Fibroblast of mammary gland (primary cell): Measurements from ENCODE around the gene CEP85.

Experiments
- DNase-seq: peaks from one replicate; pipeline ENCODE4 v3.0.0-alpha.2; 2010; ENCODE audit warnings: low read depth
- H3K4me3 ChIP-seq: 2 replicates; pipeline ENCODE4 v1.5.1; 2011; ENCODE audit warnings: low read depth, mild to moderate bottlenecking, low read length, moderate library complexity; ENCODE audit not compliant: control insufficient read depth
- TF ChIP-seq, protein P1 (sequence below): conservative IDR thresholded peaks from 2 replicates; pipeline ENCODE4 v1.5.1; 2011; ENCODE audit warnings: low read depth, low read length, inconsistent platforms; ENCODE audit not compliant: control insufficient read depth, insufficient read depth

The CEP85 gene

DNA sequence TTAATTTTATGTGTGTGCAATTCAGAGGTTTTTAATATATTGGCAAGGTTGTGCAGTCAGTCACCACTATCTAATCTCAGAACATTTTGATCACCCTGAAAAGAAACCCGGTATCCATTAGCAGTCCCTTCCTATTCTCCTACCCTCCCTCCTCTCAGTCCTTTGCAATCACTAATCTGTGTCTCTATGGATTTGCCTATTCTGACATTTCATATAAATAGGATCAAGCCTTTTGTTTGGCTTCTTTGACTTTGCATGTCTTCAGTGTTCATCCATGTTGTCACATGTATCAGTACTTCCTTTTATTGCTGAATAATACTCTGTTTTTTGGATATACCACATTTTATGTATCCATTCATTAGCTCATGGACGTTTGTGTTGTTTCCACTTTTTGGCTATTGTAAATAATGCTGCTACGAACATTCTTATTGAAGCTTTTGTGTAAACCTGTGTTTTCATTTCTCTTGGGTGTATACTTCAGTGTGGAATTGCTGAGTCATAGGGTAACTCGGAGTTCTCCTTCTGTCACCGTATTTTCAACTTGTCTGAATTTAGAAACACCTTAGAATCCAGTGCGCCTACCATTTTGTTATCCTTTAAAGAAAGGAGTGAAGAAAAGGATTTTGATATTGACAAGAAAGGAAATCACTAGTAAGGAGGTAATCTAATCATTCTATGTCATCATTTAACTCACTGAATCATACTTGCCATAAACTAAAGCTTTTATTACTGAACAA lies 3.4 kb downstream of the CEP85 start:
- peak; percentile 20 for DNase-seq
- no peak overlapping the region for H3K4me3 ChIP-seq
- TF ChIP-seq, protein P1, sequence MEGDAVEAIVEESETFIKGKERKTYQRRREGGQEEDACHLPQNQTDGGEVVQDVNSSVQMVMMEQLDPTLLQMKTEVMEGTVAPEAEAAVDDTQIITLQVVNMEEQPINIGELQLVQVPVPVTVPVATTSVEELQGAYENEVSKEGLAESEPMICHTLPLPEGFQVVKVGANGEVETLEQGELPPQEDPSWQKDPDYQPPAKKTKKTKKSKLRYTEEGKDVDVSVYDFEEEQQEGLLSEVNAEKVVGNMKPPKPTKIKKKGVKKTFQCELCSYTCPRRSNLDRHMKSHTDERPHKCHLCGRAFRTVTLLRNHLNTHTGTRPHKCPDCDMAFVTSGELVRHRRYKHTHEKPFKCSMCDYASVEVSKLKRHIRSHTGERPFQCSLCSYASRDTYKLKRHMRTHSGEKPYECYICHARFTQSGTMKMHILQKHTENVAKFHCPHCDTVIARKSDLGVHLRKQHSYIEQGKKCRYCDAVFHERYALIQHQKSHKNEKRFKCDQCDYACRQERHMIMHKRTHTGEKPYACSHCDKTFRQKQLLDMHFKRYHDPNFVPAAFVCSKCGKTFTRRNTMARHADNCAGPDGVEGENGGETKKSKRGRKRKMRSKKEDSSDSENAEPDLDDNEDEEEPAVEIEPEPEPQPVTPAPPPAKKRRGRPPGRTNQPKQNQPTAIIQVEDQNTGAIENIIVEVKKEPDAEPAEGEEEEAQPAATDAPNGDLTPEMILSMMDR, result no peak

DNA sequence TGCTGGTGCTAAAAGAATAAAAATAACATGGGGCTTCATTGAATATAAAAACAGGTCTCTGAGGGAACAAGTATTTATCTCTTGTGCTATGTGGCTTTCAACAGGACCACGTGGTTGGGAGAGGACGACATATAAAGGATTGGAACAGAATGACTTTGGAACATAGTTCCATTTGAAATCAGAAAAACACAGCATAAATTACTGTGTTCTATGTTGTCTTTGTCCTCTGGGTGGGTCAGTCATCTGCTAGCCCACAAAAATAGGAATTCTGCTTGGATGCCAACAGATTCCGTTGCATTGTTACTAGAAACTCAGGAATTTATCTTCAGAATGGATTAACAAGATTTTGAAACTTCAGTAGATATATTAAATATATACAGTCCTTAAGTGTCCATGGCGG lies 5.9 kb downstream of the CEP85 start:
- H3K4me3 ChIP-seq, result no peak overlapping the region
- TF ChIP-seq, protein P1, result no peak
- DNase-seq, result peak; percentile 5

DNA sequence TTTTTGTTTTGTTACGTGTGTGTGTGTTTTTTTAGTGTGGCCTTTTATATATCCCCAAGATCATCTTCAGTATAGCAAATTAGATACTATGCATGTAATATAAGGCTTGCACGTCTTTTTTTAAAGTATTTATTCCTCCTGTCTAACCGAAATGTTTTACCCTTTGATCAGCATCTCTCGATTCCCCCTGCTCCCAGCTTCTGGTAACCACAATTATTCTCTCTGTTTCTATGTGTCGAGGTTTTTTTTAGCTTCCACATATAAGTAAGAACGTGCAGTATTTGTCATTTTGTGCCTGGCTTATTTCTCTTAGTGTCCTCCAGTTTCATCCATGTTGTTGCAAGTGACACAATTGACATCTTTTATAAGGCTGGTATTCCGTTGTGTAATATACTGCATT lies 18.7 kb downstream of the CEP85 start:
- TF ChIP-seq, protein P1, result no peak
- no peak for DNase-seq
- no peak overlapping the region for H3K4me3 ChIP-seq

DNA sequence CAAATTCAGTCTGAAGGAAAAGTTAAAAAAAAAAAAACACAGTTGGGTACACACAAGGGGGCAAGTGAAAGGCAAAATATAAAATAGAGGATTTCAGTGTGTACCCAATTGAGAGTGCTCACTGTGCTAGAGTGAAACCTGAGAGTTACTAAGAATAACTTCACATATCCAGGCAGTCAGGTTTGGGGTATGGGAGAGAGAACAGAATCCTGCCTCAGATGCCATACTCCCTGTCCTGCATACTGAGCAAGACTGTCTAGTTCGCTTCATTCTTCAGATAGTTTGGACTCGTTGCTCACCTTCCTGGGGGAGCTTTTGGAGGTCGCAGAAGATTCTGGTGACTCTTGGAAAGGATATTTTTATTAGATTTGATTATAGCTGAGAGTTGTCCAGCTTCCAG lies 20.4 kb downstream of the CEP85 start:
- no peak for DNase-seq
- TF ChIP-seq, protein P1, result no peak
- no peak overlapping the region for H3K4me3 ChIP-seq

DNA sequence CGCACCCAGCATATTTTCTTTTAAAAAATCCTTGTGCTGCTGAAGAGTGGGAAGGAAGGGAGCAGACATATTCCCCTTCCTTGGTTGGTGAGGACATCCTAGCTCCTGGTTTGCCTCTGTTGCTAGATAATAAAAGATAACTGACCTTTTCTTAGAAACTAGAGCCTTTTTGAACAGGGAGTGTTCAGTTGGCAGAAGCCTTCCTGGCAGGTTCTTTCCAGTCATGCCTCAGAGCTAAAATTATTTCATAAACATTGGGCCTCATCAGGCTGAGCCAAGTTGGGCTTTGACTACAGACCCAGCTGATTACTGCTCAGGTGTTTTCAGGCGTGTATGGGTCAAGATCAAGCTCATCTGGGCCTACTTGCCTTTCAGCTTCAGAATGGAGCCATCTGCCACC lies 23.2 kb downstream of the CEP85 start:
- TF ChIP-seq, protein P1, result no peak
- H3K4me3 ChIP-seq, result no peak overlapping the region
- DNase-seq, result no peak

DNA sequence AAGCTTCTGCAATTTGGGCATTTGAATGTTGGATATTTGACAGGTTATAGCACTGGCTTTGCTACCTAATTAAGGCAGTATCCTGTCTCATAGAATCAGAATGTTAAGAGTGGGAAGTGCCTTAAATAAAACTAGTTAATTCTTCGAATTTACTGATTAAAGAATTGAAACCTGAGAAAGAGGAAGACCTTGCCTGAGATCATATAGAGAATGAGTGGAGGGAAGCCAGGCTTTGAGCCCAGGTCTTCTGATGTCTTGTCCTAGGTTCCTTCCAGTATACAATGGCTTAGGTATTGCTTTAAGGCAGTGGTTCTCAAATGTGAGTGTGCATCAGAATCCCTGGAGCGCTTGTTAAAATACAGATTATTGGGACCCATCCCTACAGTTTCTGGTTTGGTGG lies 25.0 kb downstream of the CEP85 start:
- H3K4me3 ChIP-seq, result no peak overlapping the region
- TF ChIP-seq, protein P1, result no peak
- no peak for DNase-seq
